Vagina (tissue), 2 donors: ENCODE measurements around the gene PINK1. TPM values are rescaled to one million over a fixed set of nuclear protein-coding genes. Genes with fewer than 3 reads are reported as not detected.

Experiments used
- DNase-seq, 2 donors: peaks; one replicate each; pipeline ENCODE4 v3.0.0-alpha.2; 2017; ENCODE audit errors: extremely low spot score in 2 of 2
- H3K27ac ChIP-seq: fragments of 200-600 bp; sonication (generic); one replicate; pipeline ENCODE4 v1.5.1; 2019
- H3K27me3 ChIP-seq: fragments of 200-600 bp; sonication (generic); one replicate; pipeline ENCODE4 v1.5.1; 2019
- H3K36me3 ChIP-seq, 2 donors: fragments of 200-600 bp; sonication (generic); one replicate each; pipeline ENCODE4 v1.5.1; 2017 to 2019
- H3K4me1 ChIP-seq: fragments of 200-600 bp; sonication (generic); one replicate; pipeline ENCODE4 v1.5.1; 2019
- H3K4me3 ChIP-seq, 2 donors: fragments of 200-600 bp; sonication (generic); 1 replicate in 1 of 2; 2 replicates in 1 of 2; pipeline ENCODE4 v1.5.1; 2016 to 2019
- H3K9me3 ChIP-seq: fragments of 200-600 bp; sonication (generic); one replicate; pipeline ENCODE4 v1.5.1; 2019
- CTCF ChIP-seq, 3 experiments: fragments of 450-650 bp in 2 of 3; fragments of 200-600 bp in 1 of 3; sonication (generic) in 1 of 3; IDR thresholded peaks; one replicate each; pipeline ENCODE4 v1.5.1; 2017 to 2019; ENCODE audit warnings: antibody characterized with exemption in 3 of 3, mild to moderate bottlenecking in 2 of 3, moderate library complexity in 2 of 3
- POLR2A ChIP-seq, 2 donors: fragments of 450-650 bp; IDR thresholded peaks; one replicate each; pipeline ENCODE4 v1.6.1; 2017; ENCODE audit warnings: antibody characterized with exemption in 2 of 2, mild to moderate bottlenecking in 2 of 2, moderate library complexity in 2 of 2
- POLR2AphosphoS5 ChIP-seq, 2 donors: sonication (generic); formaldehyde crosslinking; IDR thresholded peaks; one replicate each; pipeline ENCODE4 v1.9.0; 2017; ENCODE audit warnings: antibody characterized with exemption in 2 of 2, mild to moderate bottlenecking in 2 of 2, low read depth in 1 of 2; ENCODE audit not compliant: insufficient read depth in 1 of 2
- intact Hi-C: fragments of 100-400 bp; cut with DNase I; formaldehyde crosslinking; loops from one replicate; pipeline ENCODE4 v1.15.1; 2023
- total RNA-seq: library from RNA; depleted of rRNA; stranded (reverse); fragments of >200 nt; gene quantifications from one replicate; pipeline ENCODE4 v1.2.3, GENCODE V29; 2016

PINK1 gene
- total RNA-seq, 1 donor from 2014 or later: 113 TPM

- no peaks in the 10 kb centered on the region for H3K9me3 ChIP-seq
- H3K36me3 ChIP-seq: peaks cover 0 to 86% of the 10 kb centered on the region in 2 donors
- H3K27me3 ChIP-seq: no peaks in the 10 kb centered on the region
- no peak overlapping the region for H3K4me3 ChIP-seq
- H3K4me1 ChIP-seq: no peaks in the 10 kb centered on the region
- intact Hi-C loops: loop anchor here (5.0 kb wide), 1 partner anchor 121 kb away; no protein-coding TSS in a partner anchor
- no peak for DNase-seq
- H3K27ac ChIP-seq: no peak overlapping the region
- TF ChIP-seq CTCF (IDR thresholded peaks at IDR 0.05): no peak
- no peak for TF ChIP-seq POLR2AphosphoS5 (IDR thresholded peaks at IDR 0.05; ENCODE audit: insufficient read depth in 1 of 2, low read depth in 1 of 2)
These were observed 9.8 kb downstream of the PINK1 start for GRCh38 chr1:20643080-20643479.

- intact Hi-C loops: loop anchor here (5.0 kb wide), 1 partner anchor 122 kb away; no protein-coding TSS in a partner anchor
- Histone ChIP-seq H3K27me3 (no peaks in the 10 kb centered on the region), H3K27ac (no peak overlapping the region), H3K4me3 (no peak overlapping the region), H3K4me1 (no peaks in the 10 kb centered on the region), H3K9me3 (no peaks in the 10 kb centered on the region), H3K36me3 (peaks cover 0 to 88% of the 10 kb centered on the region in 2 donors)
- DNase-seq: no peak
- TF ChIP-seq CTCF (IDR thresholded peaks at IDR 0.05): no peak
- TF ChIP-seq POLR2A (IDR thresholded peaks at IDR 0.05): no peak
- TF ChIP-seq POLR2AphosphoS5 (IDR thresholded peaks at IDR 0.05; ENCODE audit: insufficient read depth in 1 of 2, low read depth in 1 of 2): no peak
These were observed 11.2 kb downstream of the PINK1 start for GRCh38 chr1:20644416-20644815.

GRCh38 chr1:20645414-20645813, 12.2 kb downstream of the PINK1 start:
- H3K27me3 ChIP-seq: no peaks in the 10 kb centered on the region
- intact Hi-C loops: no loop called here
- peaks cover 0 to 89% of the 10 kb centered on the region in 2 donors for H3K36me3 ChIP-seq
- no peaks in the 10 kb centered on the region for H3K9me3 ChIP-seq
- no peak for DNase-seq
- no peaks in the 10 kb centered on the region for H3K4me1 ChIP-seq
- TF ChIP-seq POLR2A (IDR thresholded peaks at IDR 0.05): no peak
- TF ChIP-seq CTCF (IDR thresholded peaks at IDR 0.05): no peak
- TF ChIP-seq POLR2AphosphoS5 (IDR thresholded peaks at IDR 0.05; ENCODE audit: insufficient read depth in 1 of 2, low read depth in 1 of 2): no peak
- no peak overlapping the region for H3K4me3 ChIP-seq
- no peak overlapping the region for H3K27ac ChIP-seq

- intact Hi-C loops: no loop called here
- TF ChIP-seq CTCF (IDR thresholded peaks at IDR 0.05) (no peak), POLR2AphosphoS5 (IDR thresholded peaks at IDR 0.05; ENCODE audit: insufficient read depth in 1 of 2, low read depth in 1 of 2) (no peak), POLR2A (IDR thresholded peaks at IDR 0.05) (no peak)
- H3K36me3 ChIP-seq: peaks cover 0 to 87% of the 10 kb centered on the region in 2 donors
These were observed 15.2 kb downstream of the PINK1 start for GRCh38 chr1:20648438-20648837.

GRCh38 chr1:20648946-20649345, 15.7 kb downstream of the PINK1 start:
- peaks cover 0 to 90% of the 10 kb centered on the region in 2 donors for H3K36me3 ChIP-seq
- H3K27ac ChIP-seq: no peak overlapping the region
- no peak overlapping the region for H3K4me3 ChIP-seq
- DNase-seq: no peak
- no peak for TF ChIP-seq CTCF (IDR thresholded peaks at IDR 0.05)
- no peak for TF ChIP-seq POLR2AphosphoS5 (IDR thresholded peaks at IDR 0.05; ENCODE audit: insufficient read depth in 1 of 2, low read depth in 1 of 2)
- no peak for TF ChIP-seq POLR2A (IDR thresholded peaks at IDR 0.05)
- H3K9me3 ChIP-seq: no peaks in the 10 kb centered on the region
- intact Hi-C loops: no loop called here
- no peaks in the 10 kb centered on the region for H3K27me3 ChIP-seq
- H3K4me1 ChIP-seq: no peaks in the 10 kb centered on the region

More at GRCh38 chr1:20648438-20648837, 15.2 kb downstream of the PINK1 start:
- Histone ChIP-seq H3K27ac (no peak overlapping the region), H3K4me3 (no peak overlapping the region), H3K9me3 (no peaks in the 10 kb centered on the region), H3K4me1 (no peaks in the 10 kb centered on the region), H3K27me3 (no peaks in the 10 kb centered on the region)
- DNase-seq: no peak
